Trophoblast cell (in vitro differentiated cells and primary cell): ENCODE data around the gene HTN3.
"Not testable (repeated sequence)": the region's sequence is repeated elsewhere in the genome, so short reads cannot be mapped to it uniquely, and the experiment has no call there.

Experiments
- DNase-seq, 2 donors: peaks; one replicate each; pipeline ENCODE4 v3.0.0-alpha.2; 2016
- H2AFZ ChIP-seq: 2 replicates; pipeline ENCODE4 v1.6.1; 2013; ENCODE audit warnings: low read length, moderate library complexity, mild to moderate bottlenecking; ENCODE audit not compliant: insufficient read depth, poor library complexity
- H2AK5ac ChIP-seq: 2 replicates; pipeline ENCODE4 v1.6.1; 2013; ENCODE audit warnings: mild to moderate bottlenecking, low read length
- H2BK120ac ChIP-seq: 2 replicates; pipeline ENCODE4 v1.6.1; 2013; ENCODE audit warnings: low read length, mild to moderate bottlenecking, moderate library complexity; ENCODE audit not compliant: insufficient read depth, poor library complexity
- H2BK12ac ChIP-seq: 2 replicates; pipeline ENCODE4 v1.6.1; 2013; ENCODE audit warnings: mild to moderate bottlenecking, low read length, moderate library complexity
- H2BK5ac ChIP-seq: 2 replicates; pipeline ENCODE4 v1.6.1; 2013; ENCODE audit warnings: low read length, low read depth, moderate library complexity, mild to moderate bottlenecking; ENCODE audit not compliant: poor library complexity
- H3K14ac ChIP-seq: 2 replicates; pipeline ENCODE4 v1.6.1; 2013; ENCODE audit warnings: mild to moderate bottlenecking, low read length
- H3K18ac ChIP-seq: 2 replicates; pipeline ENCODE4 v1.6.1; 2013; ENCODE audit warnings: mild to moderate bottlenecking, low read length
- H3K23ac ChIP-seq: 2 replicates; pipeline ENCODE4 v1.6.1; 2013; ENCODE audit warnings: low read length
- H3K27ac ChIP-seq: 2 replicates; pipeline ENCODE4 v1.5.1; 2013; ENCODE audit warnings: low read depth, mild to moderate bottlenecking, inconsistent platforms, low read length, moderate library complexity
- H3K27me3 ChIP-seq: 2 replicates; pipeline ENCODE4 v1.6.1; 2013; ENCODE audit warnings: inconsistent platforms, mild to moderate bottlenecking, low read length, moderate library complexity; ENCODE audit not compliant: insufficient read depth
- H3K36me3 ChIP-seq, 2 experiments: 1 replicate in 1 of 2; 2 replicates in 1 of 2; pipeline ENCODE4 v1.6.1; 2013; ENCODE audit warnings: low read length in 2 of 2, mild to moderate bottlenecking in 2 of 2, moderate library complexity in 1 of 2; ENCODE audit not compliant: insufficient read depth in 2 of 2, control insufficient read depth in 1 of 2
- H3K4ac ChIP-seq: 2 replicates; pipeline ENCODE4 v1.6.1; 2013; ENCODE audit warnings: low read depth, mild to moderate bottlenecking, low read length, moderate library complexity
- H3K4me1 ChIP-seq, 2 experiments: 1 replicate in 1 of 2; 2 replicates in 1 of 2; pipeline ENCODE4 v1.6.1; 2013; ENCODE audit warnings: low read length in 2 of 2, mild to moderate bottlenecking in 2 of 2, moderate library complexity in 1 of 2; ENCODE audit not compliant: insufficient read depth in 2 of 2, control insufficient read depth in 1 of 2
- H3K4me2 ChIP-seq: 2 replicates; pipeline ENCODE4 v1.6.1; 2013; ENCODE audit warnings: inconsistent platforms, mild to moderate bottlenecking, low read length, moderate library complexity
- H3K4me3 ChIP-seq: 2 replicates; pipeline ENCODE4 v1.5.1; 2013; ENCODE audit warnings: mild to moderate bottlenecking, low read depth, low read length, inconsistent platforms
- H3K79me1 ChIP-seq: one replicate; pipeline ENCODE4 v1.6.1; 2013; ENCODE audit warnings: low read length
- H3K79me2 ChIP-seq: 2 replicates; pipeline ENCODE4 v1.6.1; 2013; ENCODE audit warnings: low read length, mild to moderate bottlenecking; ENCODE audit not compliant: control insufficient read depth, insufficient read depth, poor library complexity
- H3K9ac ChIP-seq: 2 replicates; pipeline ENCODE4 v1.6.1; 2013; ENCODE audit warnings: mild to moderate bottlenecking, low read length
- H3K9me3 ChIP-seq: 2 replicates; pipeline ENCODE4 v1.6.1; 2013; ENCODE audit warnings: low read depth, mild to moderate bottlenecking, control low read depth, inconsistent platforms, low read length; ENCODE audit not compliant: insufficient read depth
- H4K12ac ChIP-seq: 2 replicates; pipeline ENCODE4 v1.6.1; 2013; ENCODE audit warnings: low read depth, mild to moderate bottlenecking, low read length, moderate library complexity
- H4K8ac ChIP-seq: 2 replicates; pipeline ENCODE4 v1.6.1; 2013; ENCODE audit warnings: low read depth, mild to moderate bottlenecking, low read length, moderate library complexity
- H4K91ac ChIP-seq: one replicate; pipeline ENCODE4 v1.6.1; 2013; ENCODE audit warnings: low read depth, mild to moderate bottlenecking, low read length, moderate library complexity
- WGBS: extraction: QIAGEN DNeasy Blood & Tissue Kit; methylation state at CpG from one replicate; pipeline ENCODE4 v1.1.7; 2013; ENCODE audit warnings: missing lambda C conversion rate; ENCODE audit not compliant: insufficient read length, insufficient coverage; ENCODE audit errors: extremely low coverage; 5-methylcytosine and 5-hydroxymethylcytosine counted together

The HTN3 gene

DNA sequence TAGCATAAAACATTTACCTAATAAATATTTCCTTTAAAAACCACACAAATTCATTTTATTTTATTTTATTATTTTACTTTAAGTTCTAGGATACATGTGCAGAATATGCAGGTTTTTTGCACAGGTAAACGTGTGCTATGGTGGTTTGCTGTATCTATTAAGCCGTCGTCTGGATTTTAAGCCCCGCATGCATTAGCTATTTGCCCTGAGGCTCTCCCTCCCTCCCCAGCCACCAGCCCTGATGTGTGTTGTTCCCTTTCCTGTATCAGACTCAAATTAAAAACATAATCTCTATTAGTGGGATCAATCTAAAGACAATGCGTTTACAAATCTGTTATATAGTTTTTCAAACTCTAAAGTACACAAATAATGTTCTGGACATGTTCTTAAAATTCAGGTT lies 1.2 kb upstream of the HTN3 start:
- no peak overlapping the region for H3K18ac ChIP-seq
- no peaks in the 10 kb centered on the region for H3K27me3 ChIP-seq
- no peak overlapping the region for H4K91ac ChIP-seq
- no peak overlapping the region for H3K27ac ChIP-seq
- no peak overlapping the region for H3K9ac ChIP-seq
- H2AK5ac ChIP-seq: no peak overlapping the region
- H2BK5ac ChIP-seq: no peak overlapping the region
- H3K4ac ChIP-seq: no peak overlapping the region
- no peak overlapping the region for H3K4me3 ChIP-seq
- no peaks in the 10 kb centered on the region for H3K9me3 ChIP-seq
- H3K79me1 ChIP-seq: no peaks in the 10 kb centered on the region
- no peaks in the 10 kb centered on the region for H3K79me2 ChIP-seq
- no peaks in the 10 kb centered on the region for H3K36me3 ChIP-seq
- no peak overlapping the region for H4K8ac ChIP-seq
- peak; percentile 77 to 83 for DNase-seq
- no peak overlapping the region for H2BK12ac ChIP-seq
- H3K14ac ChIP-seq: no peak overlapping the region
- H3K4me1 ChIP-seq: no peaks in the 10 kb centered on the region
- H3K23ac ChIP-seq: no peak overlapping the region
- no peak overlapping the region for H4K12ac ChIP-seq
- no CpG with 5 or more reads among the region's 5 CpGs for WGBS
- H3K4me2 ChIP-seq: no peak overlapping the region
- H2BK120ac ChIP-seq: no peak overlapping the region
- no peak overlapping the region for H2AFZ ChIP-seq

DNA sequence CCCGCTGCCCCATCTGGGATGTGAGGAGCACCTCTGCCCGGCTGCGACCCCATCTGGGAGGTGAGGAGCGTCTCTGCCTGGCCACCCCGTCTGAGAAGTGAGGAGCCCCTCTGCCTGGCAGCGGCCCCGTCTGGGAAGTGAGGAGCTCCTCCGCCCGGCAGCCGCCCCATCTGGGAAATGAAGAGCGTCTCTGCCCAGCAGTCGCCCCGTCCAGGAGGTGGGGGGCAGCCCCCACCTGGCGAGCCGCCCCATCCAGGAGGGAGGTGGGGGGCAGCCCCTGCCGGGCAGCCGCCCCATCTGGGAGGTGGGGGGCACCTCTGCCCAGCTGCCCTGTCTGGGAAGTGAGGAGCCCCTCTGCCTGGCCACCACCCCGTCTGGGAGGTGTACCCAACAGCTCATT lies 9.3 kb downstream of the HTN3 start:
- H3K4me3 ChIP-seq, H3K4ac ChIP-seq, H2AFZ ChIP-seq, H3K4me1 ChIP-seq, H3K18ac ChIP-seq, H3K27me3 ChIP-seq, H3K79me2 ChIP-seq, H3K79me1 ChIP-seq, DNase-seq, H3K27ac ChIP-seq, H2BK120ac ChIP-seq, H3K9ac ChIP-seq, H4K91ac ChIP-seq, H2BK5ac ChIP-seq, H4K8ac ChIP-seq, H3K23ac ChIP-seq, H3K9me3 ChIP-seq, H2BK12ac ChIP-seq, H2AK5ac ChIP-seq, H3K4me2 ChIP-seq, H3K36me3 ChIP-seq, H4K12ac ChIP-seq, H3K14ac ChIP-seq: not testable (repeated sequence)
- WGBS: no CpG with 5 or more reads among the region's 18 CpGs

DNA sequence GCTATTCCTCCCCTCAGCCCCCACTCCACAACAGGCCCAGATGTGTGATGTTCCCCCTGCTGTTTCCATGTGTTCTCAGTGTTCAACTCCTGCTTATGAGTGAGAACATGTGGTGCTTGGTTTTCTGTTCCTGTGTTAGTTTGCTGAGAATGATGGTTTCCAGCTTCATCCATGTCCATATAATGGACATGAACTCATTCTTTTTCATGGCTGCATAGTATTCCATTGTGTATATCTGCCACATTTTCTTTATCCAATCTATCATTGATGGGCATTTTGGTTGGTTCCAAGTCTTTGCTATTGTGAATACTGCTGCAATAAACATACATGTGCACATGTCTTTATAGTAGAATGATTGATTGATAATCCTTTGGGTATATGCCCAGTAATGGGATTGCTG lies 11.7 kb downstream of the HTN3 start:
- H3K27me3 ChIP-seq, H3K23ac ChIP-seq, H3K4me2 ChIP-seq, H4K8ac ChIP-seq, H2AK5ac ChIP-seq, DNase-seq, H3K36me3 ChIP-seq, H3K4ac ChIP-seq, H3K79me2 ChIP-seq, H3K14ac ChIP-seq, H3K18ac ChIP-seq, H2AFZ ChIP-seq, H4K12ac ChIP-seq, H3K9ac ChIP-seq, H2BK5ac ChIP-seq, H2BK120ac ChIP-seq, H3K4me1 ChIP-seq, H3K27ac ChIP-seq, H2BK12ac ChIP-seq, H4K91ac ChIP-seq, H3K9me3 ChIP-seq, H3K4me3 ChIP-seq, H3K79me1 ChIP-seq: not testable (repeated sequence)

DNA sequence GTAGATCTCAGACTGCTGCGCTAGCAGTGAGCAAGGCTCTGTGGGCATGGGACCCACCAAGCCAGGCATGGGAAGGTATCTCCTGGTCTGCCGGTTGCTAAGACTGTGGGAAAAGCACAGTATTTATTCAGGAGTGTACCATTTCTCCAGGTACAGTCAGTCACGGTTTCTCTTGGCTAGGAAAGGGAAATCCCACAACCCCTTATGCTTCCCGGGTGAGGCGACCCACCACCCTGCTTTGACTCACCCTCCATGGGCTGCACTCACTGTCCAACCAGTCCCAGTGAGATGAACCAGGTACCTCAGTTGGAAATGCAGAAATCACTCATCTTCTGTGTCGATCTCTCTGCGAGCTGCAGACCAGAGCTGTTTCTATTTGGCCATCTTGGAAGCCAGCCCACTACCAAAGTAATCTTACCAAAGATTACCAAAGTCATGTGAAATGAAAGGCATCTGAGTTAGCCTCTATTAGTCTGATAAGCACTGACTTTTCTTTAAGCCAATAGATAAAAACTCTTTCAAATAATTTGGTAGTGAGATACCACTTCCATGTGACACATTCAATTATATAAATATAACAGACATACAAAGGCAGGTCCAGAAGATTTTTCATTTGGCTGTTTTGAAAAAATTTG lies 13.5 kb downstream of the HTN3 start:
- Histone ChIP-seq H3K79me1 (no peaks in the 10 kb centered on the region), H3K4me2 (no peak overlapping the region), H2BK120ac (no peak overlapping the region), H4K12ac (no peak overlapping the region), H4K8ac (no peak overlapping the region), H3K4me1 (no peaks in the 10 kb centered on the region), H3K36me3 (no peaks in the 10 kb centered on the region), H2BK5ac (no peak overlapping the region), H3K9me3 (peaks cover 1% of the 10 kb centered on the region), H3K79me2 (no peaks in the 10 kb centered on the region), H3K4ac (no peak overlapping the region), H3K14ac (no peak overlapping the region), H3K27ac (no peak overlapping the region), H3K18ac (no peak overlapping the region), H3K4me3 (no peak overlapping the region), H2BK12ac (no peak overlapping the region), H3K23ac (no peak overlapping the region), H3K27me3 (no peaks in the 10 kb centered on the region), H2AK5ac (no peak overlapping the region), H2AFZ (no peak overlapping the region), H3K9ac (no peak overlapping the region), H4K91ac (no peak overlapping the region)
- no CpG with 5 or more reads among the region's 7 CpGs for WGBS
- DNase-seq: no peak
